WERI-Rb-1 (cell line): ENCODE results near the gene GARNL3.

Experiments used
- DNase-seq: peaks from one replicate; pipeline ENCODE4 v3.0.0-alpha.2; 2020
- H3K27ac ChIP-seq: fragments of 250-450 bp; sonication (Bioruptor Pico); 2 replicates; pipeline ENCODE4 v1.5.1; 2020; ENCODE audit warnings: mild to moderate bottlenecking, moderate library complexity
- H3K27me3 ChIP-seq: fragments of 250-450 bp; sonication (Bioruptor Pico); 2 replicates; pipeline ENCODE4 v1.5.1; 2021; ENCODE audit warnings: mild to moderate bottlenecking, low read depth, moderate library complexity; ENCODE audit not compliant: insufficient read depth, severe bottlenecking
- H3K36me3 ChIP-seq: fragments of 250-450 bp; sonication (Bioruptor Pico); 2 replicates; pipeline ENCODE4 v1.5.1; 2020; ENCODE audit warnings: mild to moderate bottlenecking, moderate library complexity
- H3K4me3 ChIP-seq: 2 replicates; pipeline ENCODE4 v1.5.1; 2011; ENCODE audit warnings: low read depth, mild to moderate bottlenecking, control low read depth, low read length
- H3K9me3 ChIP-seq: fragments of 250-450 bp; sonication (Bioruptor Pico); 2 replicates; pipeline ENCODE4 v1.5.1; 2021; ENCODE audit warnings: mild to moderate bottlenecking, moderate library complexity; ENCODE audit not compliant: severe bottlenecking
- CTCF ChIP-seq: IDR thresholded peaks from 2 replicates; pipeline ENCODE4 v1.5.1; 2011; ENCODE audit warnings: low read depth, mild to moderate bottlenecking, control low read depth, inconsistent platforms, low read length

Gene GARNL3

GRCh38 chr9:127366594-127366993 is 102.0 kb downstream of the GARNL3 start:
- Histone ChIP-seq H3K4me3 (no peak overlapping the region), H3K9me3 (no peaks in the 10 kb centered on the region), H3K27ac (no peak overlapping the region), H3K36me3 (peaks cover 57% of the 10 kb centered on the region), H3K27me3 (no peaks in the 10 kb centered on the region)
- no peak for TF ChIP-seq CTCF
- no peak for DNase-seq

GRCh38 chr9:127368852-127369402 is 104.4 kb downstream of the GARNL3 start:
- Histone ChIP-seq H3K27me3 (no peaks in the 10 kb centered on the region), H3K4me3 (no peak overlapping the region), H3K36me3 (peaks cover 38% of the 10 kb centered on the region), H3K9me3 (no peaks in the 10 kb centered on the region), H3K27ac (no peak overlapping the region)
- TF ChIP-seq CTCF: no peak
- no peak for DNase-seq

GRCh38 chr9:127369428-127369827 is 104.9 kb downstream of the GARNL3 start:
- H3K27ac ChIP-seq: no peak overlapping the region
- no peaks in the 10 kb centered on the region for H3K27me3 ChIP-seq
- H3K36me3 ChIP-seq: peaks cover 33% of the 10 kb centered on the region
- no peak for TF ChIP-seq CTCF
- H3K9me3 ChIP-seq: no peaks in the 10 kb centered on the region
- no peak overlapping the region for H3K4me3 ChIP-seq
- DNase-seq: no peak

- Histone ChIP-seq H3K27ac (no peak overlapping the region), H3K9me3 (no peaks in the 10 kb centered on the region), H3K4me3 (no peak overlapping the region), H3K36me3 (peaks cover 26% of the 10 kb centered on the region), H3K27me3 (no peaks in the 10 kb centered on the region)
- no peak for TF ChIP-seq CTCF
- DNase-seq: no peak
Observed at GRCh38 chr9:127370147-127370579, 105.6 kb downstream of the GARNL3 start.

- H3K27me3 ChIP-seq: no peaks in the 10 kb centered on the region
- H3K9me3 ChIP-seq: no peaks in the 10 kb centered on the region
- no peak for TF ChIP-seq CTCF
- peaks cover 18% of the 10 kb centered on the region for H3K36me3 ChIP-seq
- H3K27ac ChIP-seq: no peak overlapping the region; the same call in 1 of the 2 replicates
- DNase-seq: no peak
- no peak overlapping the region for H3K4me3 ChIP-seq
Observed at GRCh38 chr9:127370672-127371648, 106.4 kb downstream of the GARNL3 start.
